Measurements from ENCODE around the gene CLCA2.

The CLCA2 gene

GRCh38 chr1:86423873-86424272 lies at the start of gene CLCA2:
Gene CLCA2 (plus strand): TSS chr1:86424171. CDS start chr1:86424248, 77 bp downstream.
- DNase-seq (ENCODE audit: low read depth in 3 of 3), result no peak

- DNase-seq (ENCODE audit: low read depth in 3 of 3), result no peak
These were observed 48.3 kb upstream of the CLCA2 start for GRCh38 chr1:86375688-86376087.

- no peak for DNase-seq (ENCODE audit: low read depth in 3 of 3)
These were observed 46.6 kb upstream of the CLCA2 start for GRCh38 chr1:86377341-86377740.

- DNase-seq (ENCODE audit: low read depth in 3 of 3), result no peak
These were observed 45.2 kb upstream of the CLCA2 start for GRCh38 chr1:86378813-86379212.

- DNase-seq (ENCODE audit: low read depth in 3 of 3), result no peak
These were observed 43.6 kb upstream of the CLCA2 start for GRCh38 chr1:86380257-86380861.

- no peak for DNase-seq (ENCODE audit: low read depth in 3 of 3)
These were observed 42.7 kb upstream of the CLCA2 start for GRCh38 chr1:86381223-86381622.

- no peak for DNase-seq (ENCODE audit: low read depth in 3 of 3)
These were observed 41.1 kb upstream of the CLCA2 start for GRCh38 chr1:86382878-86383277.

- DNase-seq (ENCODE audit: low read depth in 3 of 3), result no peak
These were observed 35.9 kb upstream of the CLCA2 start for GRCh38 chr1:86387916-86388627.

GRCh38 chr1:86388777-86389176 lies 35.2 kb upstream of the CLCA2 start:
- DNase-seq (ENCODE audit: low read depth in 3 of 3), result no peak

- DNase-seq (ENCODE audit: low read depth in 3 of 3), result no peak
These were observed 34.7 kb upstream of the CLCA2 start for GRCh38 chr1:86389307-86389706.

- no peak for DNase-seq (ENCODE audit: low read depth in 3 of 3)
These were observed 29.6 kb upstream of the CLCA2 start for GRCh38 chr1:86394416-86394815.

GRCh38 chr1:86395751-86396497 lies 28.0 kb upstream of the CLCA2 start, which contains the start of gene ODF2L:
Gene ODF2L (minus strand): TSS chr1:86396323. CDS start chr1:86387027, 9,296 bp downstream.
- DNase-seq (ENCODE audit: low read depth in 3 of 3), result peak; percentile 74 to 76 (median 75)

- no peak for DNase-seq (ENCODE audit: low read depth in 3 of 3)
These were observed 27.5 kb upstream of the CLCA2 start for GRCh38 chr1:86396498-86396890.

GRCh38 chr1:86409416-86410021 lies 14.5 kb upstream of the CLCA2 start:
- DNase-seq (ENCODE audit: low read depth in 3 of 3), result no peak

GRCh38 chr1:86410879-86411278 lies 13.1 kb upstream of the CLCA2 start:
- DNase-seq (ENCODE audit: low read depth in 3 of 3), result no peak

- no peak for DNase-seq (ENCODE audit: low read depth in 3 of 3)
These were observed 7.6 kb upstream of the CLCA2 start for GRCh38 chr1:86416343-86416742.

GRCh38 chr1:86419277-86419903 lies 4.6 kb upstream of the CLCA2 start:
- DNase-seq (ENCODE audit: low read depth in 3 of 3), result no peak

- no peak for DNase-seq (ENCODE audit: low read depth in 3 of 3)
These were observed 2.2 kb upstream of the CLCA2 start for GRCh38 chr1:86421601-86422280.

- no peak for DNase-seq (ENCODE audit: low read depth in 3 of 3)
These were observed 498 bp upstream of the CLCA2 start for GRCh38 chr1:86423473-86423872.

GRCh38 chr1:86429122-86429725 lies 5.3 kb downstream of the CLCA2 start:
- no peak for DNase-seq (ENCODE audit: low read depth in 3 of 3)

GRCh38 chr1:86429835-86430234 lies 5.9 kb downstream of the CLCA2 start:
- DNase-seq (ENCODE audit: low read depth in 3 of 3), result no peak
